ACC112 (cell line): Measurements from ENCODE around the gene USP32.

Source experiments
- H2AFZ ChIP-seq: fragments of 200-600 bp; sonication (generic); one replicate; pipeline ENCODE4 v1.6.0; 2017; ENCODE audit warnings: antibody characterized with exemption, low read length; ENCODE audit not compliant: unreplicated experiment
- H3K27ac ChIP-seq: fragments of 200-600 bp; sonication (generic); 2 replicates; pipeline ENCODE4 v1.5.1; 2014; ENCODE audit warnings: low read depth, mild to moderate bottlenecking, antibody characterized with exemption, low read length, moderate library complexity
- H3K27me3 ChIP-seq: fragments of 200-600 bp; sonication (generic); 2 replicates; pipeline ENCODE4 v1.6.1; 2014; ENCODE audit warnings: mild to moderate bottlenecking, antibody characterized with exemption, low read length, moderate library complexity, mixed read lengths; ENCODE audit not compliant: insufficient read depth
- H3K36me3 ChIP-seq: fragments of 200-600 bp; sonication (generic); 2 replicates; pipeline ENCODE4 v1.6.1; 2016; ENCODE audit warnings: mild to moderate bottlenecking, antibody characterized with exemption, low read length, moderate library complexity, mixed read lengths; ENCODE audit not compliant: insufficient read depth
- H3K4me1 ChIP-seq: fragments of 200-600 bp; sonication (generic); one replicate; pipeline ENCODE4 v1.6.1; 2016; ENCODE audit warnings: low read length, mixed read lengths; ENCODE audit not compliant: insufficient read depth, unreplicated experiment, control insufficient read depth
- H3K4me3 ChIP-seq: fragments of 200-600 bp; sonication (generic); 2 replicates; pipeline ENCODE4 v1.5.1; 2014; ENCODE audit warnings: mild to moderate bottlenecking, low read depth, low read length
- H3K79me2 ChIP-seq: fragments of 200-600 bp; sonication (generic); one replicate; pipeline ENCODE4 v1.6.0; 2016; ENCODE audit warnings: low read length; ENCODE audit not compliant: control insufficient read depth, unreplicated experiment, insufficient read depth

Gene USP32

DNA sequence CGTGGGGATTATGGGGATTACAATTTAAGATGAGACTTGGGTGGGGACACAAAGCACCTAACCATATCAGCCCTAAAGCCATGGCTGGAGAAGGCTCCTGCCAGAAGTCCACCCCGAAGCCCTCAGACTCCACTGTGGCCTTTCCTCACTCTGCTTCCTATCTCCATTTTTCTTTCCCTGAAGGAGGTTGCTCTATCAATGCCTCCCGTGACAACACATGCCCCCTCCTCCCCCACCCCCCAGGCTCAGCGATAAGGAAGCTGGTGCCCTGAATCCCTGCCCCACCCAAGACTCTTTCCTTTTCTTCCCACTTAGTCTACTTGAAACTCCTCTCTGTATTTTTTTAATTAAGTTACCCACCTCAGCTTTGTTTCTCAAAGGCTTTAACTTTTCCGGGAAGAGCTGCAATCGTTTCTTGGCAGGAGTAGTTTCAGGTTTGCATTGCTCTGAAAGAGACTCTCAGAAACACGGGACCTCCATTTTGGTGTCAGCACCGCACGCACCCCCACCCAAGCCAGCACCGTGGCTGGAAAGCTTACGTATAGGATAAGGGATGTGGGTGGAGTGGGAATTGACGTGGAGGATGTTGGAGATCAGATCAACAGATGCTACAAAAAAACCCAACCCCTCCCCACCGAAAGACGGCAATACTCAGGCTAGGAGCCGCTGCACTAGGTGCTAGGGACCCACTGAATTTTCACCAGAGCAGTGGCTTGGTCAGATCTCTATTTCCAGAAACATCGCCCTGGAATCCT lies 257.4 kb downstream of the USP32 start:
- peak overlapping the region; percentile 92 for H2AFZ ChIP-seq
- H3K79me2 ChIP-seq, result peaks cover 15% of the 10 kb centered on the region
- peaks cover 5% of the 10 kb centered on the region for H3K4me1 ChIP-seq
- peak overlapping the region; percentile 96 for H3K4me3 ChIP-seq
- H3K36me3 ChIP-seq, result no peaks in the 10 kb centered on the region
- peaks cover 19% of the 10 kb centered on the region for H3K27me3 ChIP-seq
- peak overlapping the region; percentile 62 for H3K27ac ChIP-seq

DNA sequence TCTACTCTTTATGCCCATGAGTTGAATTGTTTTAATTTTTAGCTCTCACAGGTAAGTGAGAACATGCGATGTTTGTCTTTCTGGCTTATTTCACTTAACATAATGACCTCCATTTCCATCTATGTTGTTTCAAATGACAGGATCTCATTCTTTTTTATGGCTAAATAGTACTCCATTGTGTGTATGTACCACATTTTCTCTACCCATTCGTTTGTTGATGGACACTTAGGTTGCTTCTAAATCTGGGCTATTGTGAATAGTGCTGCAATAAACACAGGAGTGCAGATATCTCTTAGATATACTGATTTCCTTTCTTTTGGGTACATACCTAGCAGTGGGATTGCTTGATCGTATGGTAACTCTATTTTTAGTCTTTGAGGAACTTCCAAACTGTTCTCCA lies 261.5 kb downstream of the USP32 start:
- H3K4me1 ChIP-seq, result peaks cover 5% of the 10 kb centered on the region
- no peaks in the 10 kb centered on the region for H3K36me3 ChIP-seq
- no peaks in the 10 kb centered on the region for H3K27me3 ChIP-seq
- H3K79me2 ChIP-seq, result peaks cover 15% of the 10 kb centered on the region
- no peak overlapping the region for H2AFZ ChIP-seq
- H3K4me3 ChIP-seq, result no peak overlapping the region
- no peak overlapping the region for H3K27ac ChIP-seq

DNA sequence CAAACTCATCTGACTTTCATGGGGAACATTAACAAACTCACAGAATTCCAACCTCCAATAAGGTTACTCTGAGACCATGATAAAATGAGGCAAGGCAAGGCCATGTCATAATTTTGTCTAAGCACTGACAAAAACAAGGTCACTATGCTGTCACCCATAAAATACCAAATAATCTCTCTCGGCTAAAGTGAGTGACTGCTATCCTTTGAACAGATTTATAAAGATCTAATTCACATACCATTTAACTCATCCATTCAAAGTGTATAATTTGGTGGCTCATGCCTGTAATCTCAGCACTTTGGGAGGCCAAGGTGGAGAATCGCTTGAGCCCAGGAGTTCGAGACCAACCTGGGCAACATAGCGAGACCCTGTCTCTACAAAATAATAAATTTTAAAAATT lies 262.8 kb downstream of the USP32 start:
- Histone ChIP-seq H3K27ac (no peak overlapping the region), H3K4me1 (peaks cover 3% of the 10 kb centered on the region), H3K4me3 (no peak overlapping the region), H3K36me3 (no peaks in the 10 kb centered on the region), H3K79me2 (peaks cover 7% of the 10 kb centered on the region), H2AFZ (no peak overlapping the region), H3K27me3 (no peaks in the 10 kb centered on the region)
